K562 (cell line): ENCODE results near the gene DCXR. TPM values are rescaled to one million over a fixed set of nuclear protein-coding genes. Genes with fewer than 3 reads are reported as not detected.
A peak's percentile ranks its signal among the peaks of the same experiment; 100 is the strongest.

ENCODE experiments used
- ATAC-seq: fragments of 200-7000 bp; cut with Tn5 transposase; 3 replicates; pipeline ENCODE4 v1.9.1; 2020; ENCODE audit warnings: moderate library complexity
- BruUV-seq: library from RNA; stranded (reverse); fragments of 400-500 nt; replicated peaks from 2 replicates; lab custom pipeline; 2021; lab: Mats Ljungman, UMichigan
- CTCF ChIA-PET: fragments of 300-600 bp; formaldehyde crosslinking; extraction: SDS; loops from one replicate; lab custom pipeline; 2021; ENCODE audit warnings: low intra/inter-chr PET ratio; lab: Yijun Ruan, JAX
- POLR2A ChIA-PET: fragments of 300-600, 350-650 bp; sonication (Branson Sonifier 250); formaldehyde crosslinking; extraction: SDS; loops from one replicate; lab custom pipeline; 2021; ENCODE audit warnings: antibody characterized with exemption, inconsistent platforms; lab: Yijun Ruan, JAX
- DNase-seq, 4 experiments: peaks; one replicate each; pipeline versions ENCODE4 v3.0.0 to v3.0.0-alpha.2; 2011 to 2018; ENCODE audit warnings: low spot score in 3 of 4, mixed read lengths in 3 of 4; ENCODE audit errors: extremely low read depth in 1 of 4
- FAIRE-seq: peaks from 2 replicates; lab custom pipeline; 2011; peaks lifted over from hg19 to GRCh38; lab: Jason Lieb, UNC
- H2AFZ ChIP-seq: 2 replicates; pipeline ENCODE4 v1.6.0; 2011; ENCODE audit warnings: low read depth, low read length, control low read depth, inconsistent platforms
- H3K27ac ChIP-seq: fragments of 200-600 bp; 3 replicates; pipeline ENCODE4 v1.8.0; 2011; ENCODE audit warnings: low read depth, mild to moderate bottlenecking, control low read depth, inconsistent platforms, low read length, moderate library complexity, mixed read lengths; ENCODE audit errors: extremely low read depth
- H3K27me3 ChIP-seq, 2 experiments: fragments of 300-600 bp in 1 of 2; 2 replicates in 1 of 2; 3 replicates in 1 of 2; pipeline versions ENCODE4 v1.6.0 to v1.8.0; 2011; ENCODE audit warnings: inconsistent platforms in 2 of 2, low read length in 2 of 2, mild to moderate bottlenecking in 1 of 2, mixed read lengths in 1 of 2, moderate library complexity in 1 of 2; ENCODE audit not compliant: control insufficient read depth in 2 of 2, insufficient read depth in 2 of 2
- H3K36me3 ChIP-seq: fragments of 300-600 bp; 3 replicates; pipeline ENCODE4 v1.8.0; 2011; ENCODE audit warnings: mild to moderate bottlenecking, low read length, inconsistent platforms; ENCODE audit not compliant: control insufficient read depth, insufficient read depth
- H3K4me1 ChIP-seq, 2 experiments: fragments of 200-600 bp in 1 of 2; replicated peaks in 1 of 2; 2 replicates in 1 of 2; 3 replicates in 1 of 2; pipeline versions ENCODE4 v1.5.1 to v1.8.0; 2011; ENCODE audit warnings: inconsistent platforms in 2 of 2, low read length in 2 of 2, mild to moderate bottlenecking in 1 of 2, mixed read lengths in 1 of 2, moderate library complexity in 1 of 2; ENCODE audit not compliant: control insufficient read depth in 2 of 2, insufficient read depth in 2 of 2
- H3K4me2 ChIP-seq: 2 replicates; pipeline ENCODE4 v1.6.1; 2011; ENCODE audit warnings: low read length, control low read depth, inconsistent platforms, mixed read lengths; ENCODE audit not compliant: insufficient read depth
- H3K4me3 ChIP-seq: fragments of 200-600 bp; sonication (generic), shearing (Covaris generic); 2 replicates; pipeline ENCODE4 v1.5.1; 2016; ENCODE audit warnings: control low read depth, inconsistent platforms
- H3K79me2 ChIP-seq: fragments of 200-600 bp; 3 replicates; pipeline ENCODE4 v1.8.0; 2011; ENCODE audit warnings: low read length, inconsistent platforms; ENCODE audit not compliant: control insufficient read depth, insufficient read depth
- H3K9ac ChIP-seq, 2 experiments: 2 replicates each; pipeline versions ENCODE4 v1.6.0 to v1.6.1; 2011; ENCODE audit warnings: low read depth in 2 of 2, low read length in 2 of 2, control low read depth in 1 of 2, inconsistent platforms in 1 of 2, mild to moderate bottlenecking in 1 of 2, mixed read lengths in 1 of 2; ENCODE audit not compliant: insufficient read depth in 1 of 2
- H3K9me1 ChIP-seq: one replicate; pipeline ENCODE4 v1.6.0; 2011; ENCODE audit warnings: inconsistent platforms, mild to moderate bottlenecking, low read length, moderate library complexity; ENCODE audit not compliant: control insufficient read depth, insufficient read depth
- H3K9me3 ChIP-seq: replicated peaks from 2 replicates; pipeline ENCODE4 v1.5.1; 2011; ENCODE audit warnings: low read depth, low read length, inconsistent platforms; ENCODE audit not compliant: control insufficient read depth, insufficient read depth
- H4K20me1 ChIP-seq: replicated peaks from 2 replicates; pipeline ENCODE4 v1.6.1; 2011; ENCODE audit warnings: low read length, inconsistent platforms, mixed read lengths; ENCODE audit not compliant: control insufficient read depth, insufficient read depth
- BDP1 ChIP-seq: IDR thresholded peaks from 3 replicates; pipeline ENCODE4 v1.6.1; 2011; ENCODE audit not compliant: insufficient read length, insufficient read depth
- ETS1 ChIP-seq: conservative IDR thresholded peaks from 2 replicates; pipeline ENCODE4 v1.6.1; 2011; ENCODE audit warnings: low read depth, mild to moderate bottlenecking, low read length; ENCODE audit not compliant: control insufficient read depth
- POLR2G ChIP-seq: fragments of 200-400 bp; formaldehyde crosslinking; IDR thresholded peaks from 2 replicates; pipeline ENCODE4 v1.6.1; 2017; ENCODE audit warnings: low read depth, mild to moderate bottlenecking, antibody characterized with exemption, low read length, moderate library complexity
- RBM14 ChIP-seq: fragments of 200-400 bp; formaldehyde crosslinking; IDR thresholded peaks from 2 replicates; pipeline ENCODE4 v1.6.1; 2018; ENCODE audit warnings: low read depth, mild to moderate bottlenecking, low read length, moderate library complexity, borderline replicate concordance; ENCODE audit not compliant: insufficient read depth
- SMAD1 ChIP-seq: fragments of 150-350 bp; IDR thresholded peaks from 2 replicates; pipeline ENCODE4 v1.6.1; 2014; ENCODE audit warnings: low read length, low read depth; ENCODE audit not compliant: partially characterized antibody
- TGIF2 ChIP-seq: sonication (generic); formaldehyde crosslinking; IDR thresholded peaks from 2 replicates; pipeline ENCODE4 v1.8.1; 2022; ENCODE audit warnings: mild to moderate bottlenecking, missing genetic modification reagents, moderate library complexity
- USF1 ChIP-seq: sonication (generic); formaldehyde crosslinking; IDR thresholded peaks from 2 replicates; pipeline ENCODE4 v1.9.0; 2022; ENCODE audit warnings: mild to moderate bottlenecking, missing genetic modification reagents
- ZBTB1 ChIP-seq: sonication (generic); formaldehyde crosslinking; IDR thresholded peaks from 2 replicates; pipeline ENCODE4 v1.8.1; 2023; ENCODE audit warnings: missing genetic modification reagents, low read depth, mild to moderate bottlenecking, borderline replicate concordance
- ZNF311 ChIP-seq: fragments of 250-450 bp; sonication (Bioruptor Pico); IDR thresholded peaks from 2 replicates; pipeline ENCODE4 v1.4.0; 2020; ENCODE audit warnings: mild to moderate bottlenecking, moderate library complexity
- WGBS: fragments of 100-300 bp; shearing (Covaris generic); methylation state at CpG from one replicate; pipeline ENCODE4 v1.1.6; 2016; ENCODE audit warnings: low coverage, mixed read lengths; ENCODE audit not compliant: insufficient coverage; ENCODE audit errors: missing lambda C conversion rate; 5-methylcytosine and 5-hydroxymethylcytosine counted together
- in situ Hi-C: fragments of 300-500 bp; cut with MboI; formaldehyde crosslinking; loops from 4 replicates; pipeline ENCODE4 v1.15.0; 2018; ENCODE audit warnings: inconsistent platforms, mixed read lengths
- intact Hi-C: fragments of 100-400 bp; cut with micrococcal nuclease; formaldehyde crosslinking; loops from 2 replicates; pipeline ENCODE4 v1.14.2; 2022
- polyA plus RNA-seq, 8 experiments: library from polyadenylated mRNA; depleted of rRNA in 4 of 8; stranded (reverse) in 5 of 8; unstranded in 3 of 8; fragments of >200 nt; fragmentation: Nextera tagmentation in 2 of 8; fragmentation: Illumina TruSeq in 1 of 8; extraction: Ambion mirVana in 2 of 8; extraction: Trizol in 1 of 8; gene quantifications; 2 replicates each; pipeline versions ENCODE4 v1.2.1 to v1.2.3, GENCODE V29; 2011 to 2014; ENCODE audit warnings: inconsistent platforms in 1 of 8, missing spikeins in 1 of 8
- total RNA-seq, 7 experiments: library from RNA; depleted of rRNA in 6 of 7; stranded (reverse); fragments of >200 nt in 6 of 7; fragmentation: Illumina TruSeq in 2 of 7; extraction: Trizol in 2 of 7; gene quantifications; 2 replicates each; pipeline versions ENCODE4 v1.2.1 to v1.2.3, GENCODE V29; 2011 to 2021; ENCODE audit warnings: low replicate concordance in 1 of 7

The DCXR gene
- total and polyA plus RNA-seq, 9 of the 15 experiments (the other 6 are each of a cell fraction or from before 2014, with no cell fraction given): 21.3 to 274 (median 156) TPM

DNA sequence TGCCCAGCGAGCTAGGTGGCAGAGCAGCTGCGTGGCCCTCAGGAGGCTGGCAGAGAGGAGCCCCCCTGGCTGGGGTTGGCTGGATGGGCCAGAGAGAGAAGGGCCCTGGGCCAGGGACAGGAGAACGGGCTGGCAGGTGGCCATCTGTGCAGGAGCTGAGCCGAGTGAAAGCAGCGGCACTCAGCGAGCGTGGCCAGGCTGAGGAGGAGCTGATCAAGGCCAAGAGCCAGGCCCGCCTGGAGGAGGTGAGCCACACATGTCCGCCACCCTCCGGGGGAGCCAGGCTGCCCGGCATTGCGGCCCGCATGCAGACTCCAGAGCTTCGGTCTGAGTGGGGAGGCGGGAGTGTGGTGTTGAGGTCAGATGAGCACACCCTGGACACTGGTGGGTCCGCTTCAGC, 8.1 kb downstream of the DCXR start:
- no peaks in the 10 kb centered on the region for H3K9me1 ChIP-seq
- H3K79me2 ChIP-seq: peaks cover 19% of the 10 kb centered on the region
- no peak overlapping the region for H3K4me2 ChIP-seq
- H3K36me3 ChIP-seq: peaks cover 16% of the 10 kb centered on the region; the same call in 1 of the 3 replicates
- CTCF ChIA-PET: interaction anchor here (2.4 kb wide), 1 partner anchor 124 kb away, joined by 27 read pairs; no protein-coding TSS in a partner anchor
- 90% methylated on average over 16 of the region's 16 CpGs for WGBS
- intact Hi-C loops: no loop called here
- TF ChIP-seq TGIF2 (no peak), SMAD1 (no peak), BDP1 (no peak), POLR2G (0 out of 2 replicates have a peak, but pooled peaks have one; percentile 25), RBM14 (0 out of 2 replicates have a peak, but pooled peaks have one; percentile 49), ETS1 (no peak), USF1 (CRISPR knock-in tag) (peak; percentile 30; the same call in 1 of the 2 replicates), ZBTB1 (CRISPR knock-in tag) (no peak), ZNF311 (no peak)
- TF ChIP-seq, all 486 proteins: peak for 3
- no peaks in the 10 kb centered on the region for H3K27me3 ChIP-seq
- no peak overlapping the region for H3K27ac ChIP-seq
- H2AFZ ChIP-seq: no peak overlapping the region
- H3K9ac ChIP-seq: peak overlapping the region in 1 of 2 experiments; percentile 55; a peak in 2 of 4 replicates
- H4K20me1 ChIP-seq: no peaks in the 10 kb centered on the region
- POLR2A ChIA-PET: interaction anchor here (0.6 to 2.0 kb wide), 2 partner anchors 8 to 113 kb away, joined by 3 to 6 read pairs; partner anchors contain the start of gene DCXR
- in situ Hi-C loops: no loop called here
- peaks cover 8 to 89% of the 10 kb centered on the region in 2 experiments for H3K4me1 ChIP-seq
- no peaks in the 10 kb centered on the region for H3K9me3 ChIP-seq
- FAIRE-seq (no peak), DNase-seq (no peak), ATAC-seq (no peak)
- no peak overlapping the region for H3K4me3 ChIP-seq
- no TSS peak for BruUV-seq
